Measurements from ENCODE around the gene STK32C.
"Not testable (repeated sequence)": the region's sequence is repeated elsewhere in the genome, so short reads cannot be mapped to it uniquely, and the experiment has no call there.

STK32C gene

DNA sequence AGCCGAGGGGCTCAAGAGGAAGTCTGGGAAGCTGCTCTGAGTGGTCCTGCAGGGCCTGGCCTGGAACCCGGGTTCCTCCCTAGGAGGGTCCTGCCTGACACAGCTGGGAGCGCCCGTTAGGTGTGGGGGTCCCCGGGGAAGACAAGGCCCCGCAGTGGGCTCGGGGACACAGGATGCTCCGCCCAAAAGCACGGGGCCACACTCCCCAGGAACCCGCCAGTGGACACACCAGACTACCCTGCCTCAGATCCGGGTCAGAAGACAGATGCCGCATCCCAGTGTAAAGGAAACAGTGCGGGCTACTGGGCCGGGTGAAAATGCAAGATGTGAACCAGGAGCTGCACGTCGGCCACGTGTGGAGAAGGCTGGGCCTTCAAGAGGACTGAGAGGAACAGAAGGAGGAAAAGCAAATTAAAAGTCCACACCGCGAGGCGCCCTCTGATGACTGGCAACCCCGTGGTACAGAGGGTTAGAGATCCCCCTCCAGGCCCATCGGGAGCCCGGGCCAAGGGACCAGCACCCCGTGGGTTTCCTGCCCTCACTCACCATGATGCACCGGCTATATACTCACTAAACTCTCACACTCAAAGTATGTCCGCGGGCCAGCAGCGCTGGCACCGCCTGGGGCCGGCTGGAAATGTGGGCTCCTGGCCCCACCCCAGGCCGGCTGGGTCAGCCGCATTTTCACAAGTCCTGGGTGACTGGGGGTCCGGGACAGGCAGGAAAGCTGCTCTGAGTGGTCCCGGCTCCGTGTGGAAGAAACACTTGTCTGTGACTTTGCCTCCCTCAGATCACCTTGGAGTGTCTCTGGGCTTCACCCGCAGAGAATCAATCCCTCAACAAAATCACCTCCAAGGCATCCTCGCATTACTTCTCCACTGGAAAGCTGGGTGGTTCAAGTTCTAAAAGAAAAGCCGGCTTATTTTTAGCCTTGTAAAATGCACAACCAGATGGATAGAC lies 6.1 kb downstream of the STK32C start:
- no peak for DNase-seq

- no peak for DNase-seq
Observed at GRCh38 chr10:132300582-132300981, 7.2 kb downstream of the STK32C start.

- no peak for DNase-seq
Observed at GRCh38 chr10:132299371-132300336, 8.1 kb downstream of the STK32C start.

DNA sequence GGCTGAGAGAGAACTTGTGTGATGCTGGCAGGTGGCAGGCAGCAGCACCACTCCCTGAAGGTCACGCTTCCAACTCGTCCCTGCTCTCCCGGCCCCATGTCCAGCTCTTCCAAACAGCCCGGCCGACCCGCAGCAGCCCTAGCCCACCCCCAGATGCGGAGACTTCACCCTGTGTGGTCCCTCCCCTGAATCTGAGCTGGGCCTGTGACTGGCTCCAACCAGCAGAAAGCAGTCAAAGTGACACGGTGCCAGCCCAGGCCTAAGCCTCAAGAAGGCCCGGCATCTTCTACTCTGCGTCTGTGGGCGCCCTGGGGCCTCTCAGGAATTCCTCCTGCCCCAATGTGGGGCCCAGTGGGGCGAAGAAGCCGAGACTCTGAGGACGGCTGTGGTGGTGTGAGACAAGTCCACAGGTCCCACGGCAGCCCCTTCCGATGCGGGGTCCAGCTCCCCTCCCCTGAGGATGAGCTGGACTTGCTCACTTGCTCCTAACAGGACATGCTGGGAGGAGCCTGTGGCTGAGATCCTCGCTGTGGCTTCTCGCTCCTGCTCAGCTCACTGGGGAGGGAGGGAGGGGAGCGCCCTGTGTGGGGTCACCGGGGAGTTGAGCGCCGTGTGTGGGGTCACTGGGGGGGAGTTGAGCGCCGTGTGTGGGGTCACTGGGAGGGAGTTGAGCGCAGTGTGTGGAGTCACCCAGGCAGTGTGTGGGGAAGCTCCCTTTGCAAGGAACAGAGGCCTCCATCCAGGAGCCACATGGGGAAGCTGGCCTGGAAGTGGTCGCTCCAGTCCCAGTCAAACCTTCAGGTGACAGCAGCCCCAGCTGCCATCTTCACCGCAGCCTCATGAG lies 9.5 kb downstream of the STK32C start:
- DNase-seq = peak; percentile 49

GRCh38 chr10:132297526-132297925 lies 10.2 kb downstream of the STK32C start:
- no peak for DNase-seq

GRCh38 chr10:132296666-132297443 lies 10.9 kb downstream of the STK32C start:
- no peak for DNase-seq

- not testable (repeated sequence) for DNase-seq
Observed at GRCh38 chr10:132295481-132295880, 12.3 kb downstream of the STK32C start.

DNA sequence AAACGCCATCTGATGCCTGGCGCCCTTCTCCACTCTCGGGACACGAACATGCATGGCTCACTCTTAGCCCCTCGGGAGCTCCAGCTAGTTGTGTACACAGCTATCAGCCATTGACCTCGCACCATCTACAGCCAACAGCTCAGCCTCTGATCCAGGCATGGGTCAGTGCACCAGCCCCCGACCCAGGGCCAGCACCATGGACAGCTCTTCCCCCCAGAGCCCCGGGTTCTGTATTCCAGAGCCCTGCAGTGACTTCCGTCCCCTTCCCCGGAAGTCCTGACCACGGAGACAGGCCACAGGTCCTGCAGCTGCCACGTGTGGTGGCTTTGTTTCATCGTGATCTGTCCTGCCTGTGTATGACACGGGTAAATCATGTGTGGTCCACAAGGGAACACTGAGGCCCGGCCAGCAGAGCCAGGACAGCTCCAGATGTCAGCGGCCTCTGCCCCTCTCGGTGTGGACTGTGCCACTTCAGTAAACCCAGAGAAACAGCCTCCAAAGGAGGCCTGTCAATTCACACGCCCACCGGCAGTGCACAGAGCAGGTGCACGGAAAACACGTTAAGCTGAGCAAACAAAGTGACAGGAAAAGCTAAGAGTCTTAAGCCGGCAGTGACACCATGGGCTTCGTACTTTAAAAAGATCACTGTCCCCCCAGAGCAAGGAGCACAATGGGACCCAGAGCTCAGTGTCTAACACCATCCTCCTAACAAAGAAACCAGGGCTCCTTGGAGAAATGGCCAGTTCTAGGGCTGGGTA lies 13.0 kb downstream of the STK32C start:
- no peak for DNase-seq

GRCh38 chr10:132293813-132294520 lies 13.8 kb downstream of the STK32C start:
- DNase-seq = no peak

- DNase-seq = no peak
Observed at GRCh38 chr10:132293201-132293812, 14.4 kb downstream of the STK32C start.

DNA sequence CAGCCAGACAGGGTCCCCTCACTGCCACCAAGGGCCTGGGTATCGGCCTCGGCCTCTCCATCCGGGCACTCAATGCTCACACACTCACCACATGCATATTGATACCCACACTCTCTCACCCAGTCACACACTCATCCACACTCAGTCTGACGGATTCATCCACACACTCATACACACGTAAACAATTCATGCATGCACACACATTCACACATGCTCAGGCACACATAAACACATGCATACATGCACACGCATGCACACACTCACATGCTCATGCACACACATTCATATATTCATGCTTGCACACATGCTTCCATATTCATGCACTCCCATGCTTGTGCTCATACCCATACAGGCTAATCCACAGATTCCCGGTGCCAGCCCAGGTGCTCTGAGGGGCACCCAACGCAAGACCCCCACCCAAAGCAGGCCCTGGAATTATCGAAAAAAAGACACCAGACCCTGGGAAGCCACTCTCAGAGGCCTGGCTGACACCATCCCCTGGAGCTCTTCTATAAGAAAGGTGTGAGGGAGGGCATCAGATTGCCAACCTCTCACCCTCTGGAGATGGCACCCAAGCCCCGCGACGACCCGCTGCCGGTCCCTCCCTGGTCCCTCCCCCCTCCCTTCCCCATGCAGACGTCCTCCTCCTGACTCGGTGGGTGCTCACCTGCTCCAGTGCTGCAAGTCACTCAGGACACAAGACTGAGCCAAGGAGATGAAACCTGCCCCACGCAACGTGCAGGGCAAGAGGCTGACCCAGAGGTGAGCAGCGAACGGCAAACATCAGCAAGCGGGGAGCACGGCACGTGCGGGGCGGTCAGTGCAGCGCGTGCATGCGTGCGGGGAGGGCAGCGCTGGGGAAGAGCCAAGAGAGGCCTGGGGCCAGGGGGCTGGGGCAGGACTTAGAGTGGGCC lies 15.2 kb downstream of the STK32C start:
- no peak for DNase-seq

- no peak for DNase-seq
Observed at GRCh38 chr10:132291826-132292225, 15.9 kb downstream of the STK32C start.

DNA sequence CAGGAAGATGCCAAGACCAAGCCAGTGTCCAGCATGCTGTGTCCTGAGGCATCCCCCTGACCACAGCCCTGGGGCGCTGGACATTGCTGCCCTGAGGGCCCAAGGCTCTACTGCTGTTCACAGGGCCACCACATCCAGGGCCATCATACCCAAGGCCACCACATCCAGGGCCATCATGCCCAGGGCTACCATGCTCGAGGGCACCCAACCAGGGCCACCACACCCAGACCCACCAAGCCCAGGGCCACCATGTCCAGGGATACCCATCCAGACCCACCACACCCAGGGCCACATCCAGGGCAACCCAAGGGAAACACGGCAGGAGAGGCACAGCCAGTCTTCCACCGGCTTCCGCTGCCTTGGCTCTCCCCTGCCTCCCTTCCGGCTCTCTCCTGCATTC lies 17.1 kb downstream of the STK32C start:
- no peak for DNase-seq

GRCh38 chr10:132289439-132289838 lies 18.3 kb downstream of the STK32C start:
- no peak for DNase-seq

- peak; percentile 39 for DNase-seq
Observed at GRCh38 chr10:132283604-132284382, 24.0 kb downstream of the STK32C start.

GRCh38 chr10:132282667-132283603 lies 24.8 kb downstream of the STK32C start:
- DNase-seq = peak; percentile 42
